HUES6 (cell line): ENCODE data around the gene CDK12.

Experiments
- H3K27ac ChIP-seq: 2 replicates; pipeline ENCODE4 v1.7.0; 2013; ENCODE audit warnings: low read depth, mild to moderate bottlenecking, low read length, inconsistent platforms
- H3K27me3 ChIP-seq: 2 replicates; pipeline ENCODE4 v1.6.1; 2013; ENCODE audit warnings: low read length; ENCODE audit not compliant: control insufficient read depth, insufficient read depth
- H3K36me3 ChIP-seq: 2 replicates; pipeline ENCODE4 v1.6.1; 2013; ENCODE audit warnings: low read length; ENCODE audit not compliant: control insufficient read depth, insufficient read depth
- H3K4me1 ChIP-seq: 2 replicates; pipeline ENCODE4 v1.6.1; 2013; ENCODE audit warnings: low read length; ENCODE audit not compliant: control insufficient read depth, insufficient read depth
- H3K4me3 ChIP-seq: 2 replicates; pipeline ENCODE4 v1.5.1; 2013; ENCODE audit warnings: low read depth, low read length
- H3K9ac ChIP-seq: one replicate; pipeline ENCODE4 v1.6.1; 2013; ENCODE audit warnings: mild to moderate bottlenecking, low read length
- H3K9me3 ChIP-seq: 2 replicates; pipeline ENCODE4 v1.6.1; 2013; ENCODE audit warnings: low read depth, low read length; ENCODE audit not compliant: control insufficient read depth, insufficient read depth

Gene CDK12

GRCh38 chr17:39566094-39566850, 105.0 kb downstream of the CDK12 start:
- Histone ChIP-seq H3K9ac (no peak overlapping the region), H3K4me1 (peaks cover 17% of the 10 kb centered on the region), H3K9me3 (no peaks in the 10 kb centered on the region; the same call in 1 of the 2 replicates), H3K27me3 (no peaks in the 10 kb centered on the region), H3K36me3 (peaks cover 9% of the 10 kb centered on the region; the same call in 1 of the 2 replicates), H3K4me3 (no peak overlapping the region), H3K27ac (no peak overlapping the region)

- Histone ChIP-seq H3K4me1 (peaks cover 10% of the 10 kb centered on the region), H3K9me3 (no peaks in the 10 kb centered on the region; the same call in 1 of the 2 replicates), H3K36me3 (peaks cover 9% of the 10 kb centered on the region; the same call in 1 of the 2 replicates), H3K4me3 (no peak overlapping the region), H3K27me3 (0 out of 2 replicates have a peak, but pooled peaks cover 3% of the 10 kb centered on the region), H3K9ac (no peak overlapping the region), H3K27ac (no peak overlapping the region)
Measured at GRCh38 chr17:39568702-39569101, 107.4 kb downstream of the CDK12 start.

DNA sequence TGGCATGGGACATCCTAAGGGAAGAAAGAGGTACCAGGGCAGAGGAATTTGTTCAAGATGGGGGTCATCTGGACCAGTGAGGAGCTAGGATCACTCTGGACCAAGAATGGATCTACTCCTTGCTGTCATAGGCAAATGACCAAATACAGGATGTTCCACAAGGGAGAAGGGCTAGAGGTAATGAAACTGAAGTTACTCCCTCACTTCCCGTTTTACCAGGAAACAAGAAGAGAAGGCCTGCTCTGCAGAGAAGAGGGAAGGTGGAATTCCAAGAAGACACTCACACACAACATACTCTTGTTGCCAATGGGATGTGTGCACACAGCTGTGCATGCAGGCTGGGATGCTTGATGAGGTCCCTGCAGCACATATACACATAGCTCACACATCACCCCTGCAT, 107.8 kb downstream of the CDK12 start:
- Histone ChIP-seq H3K36me3 (peaks cover 9% of the 10 kb centered on the region; the same call in 1 of the 2 replicates), H3K27ac (no peak overlapping the region), H3K27me3 (0 out of 2 replicates have a peak, but pooled peaks cover 3% of the 10 kb centered on the region), H3K4me1 (peaks cover 9% of the 10 kb centered on the region), H3K9ac (no peak overlapping the region), H3K4me3 (no peak overlapping the region), H3K9me3 (no peaks in the 10 kb centered on the region; the same call in 1 of the 2 replicates)

DNA sequence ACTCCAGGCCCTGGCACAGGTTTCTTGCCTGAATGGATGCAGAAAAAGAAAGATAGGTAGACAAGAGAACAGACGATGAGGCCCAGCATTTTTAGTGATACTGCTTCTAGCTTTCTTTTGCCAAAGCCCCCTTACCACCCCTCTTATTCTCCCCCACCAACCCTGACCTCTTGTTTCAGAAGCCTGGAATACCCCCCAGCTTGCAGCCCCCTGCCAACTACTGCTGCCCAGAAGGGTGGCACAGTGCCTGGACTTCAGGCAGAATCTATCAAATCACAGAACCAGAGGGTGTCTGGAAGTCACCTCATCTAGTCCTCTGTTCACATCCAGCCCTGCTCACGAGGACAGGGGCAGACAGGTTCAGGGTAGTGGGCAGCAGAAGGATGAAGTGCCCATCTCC, 110.8 kb downstream of the CDK12 start:
- peaks cover 11% of the 10 kb centered on the region; the same call in 1 of the 2 replicates for H3K27me3 ChIP-seq
- no peaks in the 10 kb centered on the region; the same call in 1 of the 2 replicates for H3K9me3 ChIP-seq
- no peak overlapping the region for H3K27ac ChIP-seq
- H3K36me3 ChIP-seq = peaks cover 6% of the 10 kb centered on the region; the same call in 1 of the 2 replicates
- no peak overlapping the region for H3K9ac ChIP-seq
- H3K4me3 ChIP-seq = no peak overlapping the region
- H3K4me1 ChIP-seq = peaks cover 9% of the 10 kb centered on the region; the same call in 1 of the 2 replicates

DNA sequence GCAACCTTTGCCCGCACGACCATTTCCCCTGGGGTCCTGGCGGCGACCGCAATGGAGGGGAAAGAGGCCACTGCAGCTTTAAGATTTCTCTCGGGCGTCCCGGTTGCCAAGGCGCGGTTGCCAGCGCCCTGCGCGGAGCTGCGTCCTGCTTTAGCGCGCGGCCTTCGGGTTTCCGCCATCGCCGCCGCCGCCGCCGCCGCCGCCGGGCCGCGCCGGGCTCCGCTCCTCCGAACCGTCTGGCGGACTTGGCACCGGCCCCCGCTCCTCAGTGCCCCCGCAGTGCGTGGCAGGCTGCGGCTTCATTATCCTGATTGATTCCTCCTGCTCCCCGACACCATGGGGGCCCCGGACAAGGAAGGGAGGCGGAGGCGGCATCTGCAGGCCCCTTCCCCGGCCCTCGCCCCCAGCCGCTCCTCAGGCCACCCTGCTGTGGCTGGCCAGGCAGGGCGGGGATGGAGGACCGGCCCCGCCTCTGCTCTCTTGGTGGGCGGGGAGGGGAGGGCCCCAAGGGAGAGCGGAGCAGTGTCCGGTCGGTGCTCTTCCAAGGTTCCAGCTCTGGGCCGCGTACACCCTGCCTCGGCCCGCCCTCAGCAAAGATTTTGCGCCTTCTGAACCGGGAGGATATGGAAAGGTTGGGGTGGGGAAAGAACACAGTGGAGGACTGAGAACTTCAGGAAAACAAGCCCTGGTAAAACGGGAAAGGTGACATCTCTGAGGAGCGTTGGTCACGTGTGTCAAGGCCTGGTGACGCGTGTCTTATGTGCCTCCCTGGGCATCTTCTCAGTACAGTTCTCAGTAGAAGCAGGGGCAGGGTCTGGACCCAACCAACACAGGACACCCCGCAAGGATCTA, 112.4 kb downstream of the CDK12 start:
- 0 out of 2 replicates have a peak, but pooled peaks cover 2% of the 10 kb centered on the region for H3K36me3 ChIP-seq
- H3K27me3 ChIP-seq = peaks cover 13% of the 10 kb centered on the region; the same call in 1 of the 2 replicates
- H3K27ac ChIP-seq = no peak overlapping the region
- H3K4me3 ChIP-seq = peak overlapping the region; percentile 70
- peak overlapping the region; percentile 3 for H3K9ac ChIP-seq
- peaks cover 15% of the 10 kb centered on the region for H3K4me1 ChIP-seq
- no peaks in the 10 kb centered on the region; the same call in 1 of the 2 replicates for H3K9me3 ChIP-seq

DNA sequence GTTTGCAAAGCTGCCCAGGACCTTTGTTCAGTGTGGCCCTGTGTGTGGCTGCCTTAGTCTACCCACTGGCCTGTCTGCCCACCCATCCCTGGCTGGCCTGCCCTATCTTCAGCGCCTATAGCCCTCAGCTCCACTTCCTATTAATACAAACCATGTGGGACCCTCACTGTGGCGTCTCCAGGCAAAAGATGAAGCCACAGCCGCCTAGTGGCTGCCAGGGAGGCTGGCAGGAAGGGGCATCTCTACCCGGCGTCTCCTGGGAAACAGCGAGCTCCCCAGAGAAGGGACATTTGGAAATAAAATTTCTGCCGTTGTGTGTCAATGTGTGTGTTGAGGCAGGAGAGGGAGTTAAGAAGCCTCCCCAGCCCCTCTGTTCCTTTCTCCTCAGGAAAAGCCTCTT, 114.9 kb downstream of the CDK12 start:
- Histone ChIP-seq H3K9me3 (no peaks in the 10 kb centered on the region; the same call in 1 of the 2 replicates), H3K4me3 (no peak overlapping the region), H3K9ac (no peak overlapping the region), H3K36me3 (no peaks in the 10 kb centered on the region), H3K27ac (no peak overlapping the region), H3K4me1 (peaks cover 33% of the 10 kb centered on the region), H3K27me3 (peaks cover 21% of the 10 kb centered on the region; the same call in 1 of the 2 replicates)

- Histone ChIP-seq H3K36me3 (no peaks in the 10 kb centered on the region), H3K9me3 (no peaks in the 10 kb centered on the region), H3K27ac (no peak overlapping the region), H3K4me3 (no peak overlapping the region), H3K9ac (no peak overlapping the region), H3K27me3 (peaks cover 18% of the 10 kb centered on the region; the same call in 1 of the 2 replicates), H3K4me1 (peaks cover 33% of the 10 kb centered on the region)
Measured at GRCh38 chr17:39578272-39578671, 117.0 kb downstream of the CDK12 start.

- peak overlapping the region; percentile 30; the same call in 1 of the 2 replicates for H3K4me3 ChIP-seq
- H3K36me3 ChIP-seq = no peaks in the 10 kb centered on the region
- H3K9ac ChIP-seq = no peak overlapping the region
- H3K27ac ChIP-seq = no peak overlapping the region
- peaks cover 18% of the 10 kb centered on the region; the same call in 1 of the 2 replicates for H3K27me3 ChIP-seq
- peaks cover 30% of the 10 kb centered on the region for H3K4me1 ChIP-seq
- H3K9me3 ChIP-seq = no peaks in the 10 kb centered on the region
Measured at GRCh38 chr17:39579318-39580081, 118.2 kb downstream of the CDK12 start.

GRCh38 chr17:39580082-39580468, 118.8 kb downstream of the CDK12 start:
- H3K36me3 ChIP-seq = no peaks in the 10 kb centered on the region
- H3K4me3 ChIP-seq = no peak overlapping the region
- H3K9ac ChIP-seq = no peak overlapping the region
- H3K27me3 ChIP-seq = peaks cover 13% of the 10 kb centered on the region; the same call in 1 of the 2 replicates
- H3K9me3 ChIP-seq = no peaks in the 10 kb centered on the region
- H3K4me1 ChIP-seq = peaks cover 30% of the 10 kb centered on the region
- no peak overlapping the region for H3K27ac ChIP-seq

GRCh38 chr17:39581071-39581758, 119.9 kb downstream of the CDK12 start:
- H3K36me3 ChIP-seq = no peaks in the 10 kb centered on the region
- peaks cover 27% of the 10 kb centered on the region for H3K4me1 ChIP-seq
- H3K27me3 ChIP-seq = peaks cover 10% of the 10 kb centered on the region; the same call in 1 of the 2 replicates
- no peak overlapping the region for H3K9ac ChIP-seq
- no peak overlapping the region for H3K4me3 ChIP-seq
- H3K9me3 ChIP-seq = no peaks in the 10 kb centered on the region
- no peak overlapping the region for H3K27ac ChIP-seq
